Measurements from ENCODE around the gene PLCL1. TPM values are rescaled to one million over a fixed set of nuclear protein-coding genes. Genes with fewer than 3 reads are reported as not detected.

Gene PLCL1
- total RNA-seq, 1 experiment from 2014 or later: 0.07 TPM

DNA sequence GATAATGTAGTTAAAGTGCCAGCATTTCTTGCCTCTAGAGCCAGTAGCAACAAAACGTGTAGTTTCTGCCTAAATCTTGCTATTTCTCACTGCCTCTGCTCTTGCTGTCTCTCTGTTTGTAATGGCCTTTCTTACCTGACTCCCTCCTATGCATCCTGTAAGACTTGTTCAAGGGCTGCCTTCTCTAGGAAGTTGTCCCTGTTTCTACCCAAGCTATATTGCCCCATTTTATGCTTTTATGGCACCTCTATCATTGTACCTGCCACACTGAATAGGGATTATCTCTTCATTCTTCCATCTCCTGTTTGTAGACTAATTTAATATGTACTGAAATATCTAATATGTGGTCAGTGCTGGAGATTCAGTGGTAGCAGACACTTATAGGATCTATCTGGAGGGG lies 49.2 kb downstream of the PLCL1 start:
- DNase-seq (ENCODE audit: low read depth, low spot score): no peak
- Histone ChIP-seq H3K79me2 (ENCODE audit: insufficient read depth, low read length) (no peaks in the 10 kb centered on the region), H3K4me1 (ENCODE audit: control insufficient read depth in 1 of 2, insufficient read depth in 2 of 2, low read length in 2 of 2) (no peaks in the 10 kb centered on the region), H3K27ac (ENCODE audit: low read depth, low read length) (no peak overlapping the region), H3K9me2 (ENCODE audit: insufficient read depth) (no peaks in the 10 kb centered on the region), H3K9ac (ENCODE audit: low read length) (no peak overlapping the region), H3K27me3 (ENCODE audit: insufficient read depth, low read length) (peaks cover 44% of the 10 kb centered on the region), H3K9me3 (ENCODE audit: control insufficient read depth in 1 of 2, insufficient read depth in 1 of 2, low read depth in 1 of 2, low read length in 2 of 2) (no peaks in the 10 kb centered on the region), H3K4me2 (ENCODE audit: low read length) (no peak overlapping the region), H2AFZ (ENCODE audit: low read depth, low read length, poor library complexity, severe bottlenecking) (no peak overlapping the region), H3K36me3 (ENCODE audit: control insufficient read depth in 1 of 2, insufficient read depth in 2 of 2, low read length in 2 of 2) (no peaks in the 10 kb centered on the region), H4K20me1 (ENCODE audit: insufficient read depth) (no peaks in the 10 kb centered on the region), H3K4me3 (replicated peaks in 1 of 2; ENCODE audit: low read depth in 1 of 2, low read length in 2 of 2) (no peak overlapping the region)
- BruUV-seq (replicated peaks): no TSS peak
- POLR2A ChIA-PET: no interaction called here
- intact Hi-C loops (cut with micrococcal nuclease): no loop called here
- TF ChIP-seq JUND (IDR thresholded peaks at IDR 0.05) (no peak), ZNF274 (IDR thresholded peaks at IDR 0.05; ENCODE audit: low read depth, low read length) (no peak), SP1 (IDR thresholded peaks at IDR 0.05; ENCODE audit: low read depth) (no peak), EGR1 (IDR thresholded peaks at IDR 0.05; ENCODE audit: low read depth) (no peak), ZFX (IDR thresholded peaks at IDR 0.05) (no peak), EZH2phosphoT487 (IDR thresholded peaks at IDR 0.05; ENCODE audit: borderline replicate concordance) (no peak), EZH2 (IDR thresholded peaks at IDR 0.05) (no peak), CEBPB (IDR thresholded peaks at IDR 0.05; ENCODE audit: low read depth) (no peak), TCF7L2 (IDR thresholded peaks at IDR 0.05; ENCODE audit: borderline replicate concordance, extremely low read depth, insufficient read depth, insufficient read length) (no peak), SRF (IDR thresholded peaks at IDR 0.05; ENCODE audit: low read depth) (no peak)
- TF ChIP-seq, protein P1, sequence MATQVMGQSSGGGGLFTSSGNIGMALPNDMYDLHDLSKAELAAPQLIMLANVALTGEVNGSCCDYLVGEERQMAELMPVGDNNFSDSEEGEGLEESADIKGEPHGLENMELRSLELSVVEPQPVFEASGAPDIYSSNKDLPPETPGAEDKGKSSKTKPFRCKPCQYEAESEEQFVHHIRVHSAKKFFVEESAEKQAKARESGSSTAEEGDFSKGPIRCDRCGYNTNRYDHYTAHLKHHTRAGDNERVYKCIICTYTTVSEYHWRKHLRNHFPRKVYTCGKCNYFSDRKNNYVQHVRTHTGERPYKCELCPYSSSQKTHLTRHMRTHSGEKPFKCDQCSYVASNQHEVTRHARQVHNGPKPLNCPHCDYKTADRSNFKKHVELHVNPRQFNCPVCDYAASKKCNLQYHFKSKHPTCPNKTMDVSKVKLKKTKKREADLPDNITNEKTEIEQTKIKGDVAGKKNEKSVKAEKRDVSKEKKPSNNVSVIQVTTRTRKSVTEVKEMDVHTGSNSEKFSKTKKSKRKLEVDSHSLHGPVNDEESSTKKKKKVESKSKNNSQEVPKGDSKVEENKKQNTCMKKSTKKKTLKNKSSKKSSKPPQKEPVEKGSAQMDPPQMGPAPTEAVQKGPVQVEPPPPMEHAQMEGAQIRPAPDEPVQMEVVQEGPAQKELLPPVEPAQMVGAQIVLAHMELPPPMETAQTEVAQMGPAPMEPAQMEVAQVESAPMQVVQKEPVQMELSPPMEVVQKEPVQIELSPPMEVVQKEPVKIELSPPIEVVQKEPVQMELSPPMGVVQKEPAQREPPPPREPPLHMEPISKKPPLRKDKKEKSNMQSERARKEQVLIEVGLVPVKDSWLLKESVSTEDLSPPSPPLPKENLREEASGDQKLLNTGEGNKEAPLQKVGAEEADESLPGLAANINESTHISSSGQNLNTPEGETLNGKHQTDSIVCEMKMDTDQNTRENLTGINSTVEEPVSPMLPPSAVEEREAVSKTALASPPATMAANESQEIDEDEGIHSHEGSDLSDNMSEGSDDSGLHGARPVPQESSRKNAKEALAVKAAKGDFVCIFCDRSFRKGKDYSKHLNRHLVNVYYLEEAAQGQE (IDR thresholded peaks at IDR 0.05; ENCODE audit: low read depth): no peak
- TF ChIP-seq, protein P2, sequence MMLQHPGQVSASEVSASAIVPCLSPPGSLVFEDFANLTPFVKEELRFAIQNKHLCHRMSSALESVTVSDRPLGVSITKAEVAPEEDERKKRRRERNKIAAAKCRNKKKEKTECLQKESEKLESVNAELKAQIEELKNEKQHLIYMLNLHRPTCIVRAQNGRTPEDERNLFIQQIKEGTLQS (IDR thresholded peaks at IDR 0.05): no peak
- CTCF ChIA-PET: no interaction called here
- RAD21 ChIA-PET (ENCODE audit: low non-redundant PET in 1 of 2, low total read pairs in 2 of 2, uncharacterized antibody in 2 of 2, unreplicated experiment in 2 of 2): no interaction called here
- no peak for ATAC-seq

All from HCT116 (cell line).